H9 (cell line): ENCODE results near the gene PDCD4. TPM values are rescaled to one million over a fixed set of nuclear protein-coding genes. Genes with fewer than 3 reads are reported as not detected.

Source experiments
- DNase-seq: peaks from one replicate; pipeline ENCODE4 v3.0.0-alpha.2; 2017
- H2AFZ ChIP-seq: one replicate; pipeline ENCODE4 v1.6.1; 2013; ENCODE audit warnings: mild to moderate bottlenecking, low read length, control low read depth, moderate library complexity
- H2AK5ac ChIP-seq: 2 replicates; pipeline ENCODE4 v1.6.1; 2013; ENCODE audit warnings: low read length, control low read depth, mixed read lengths; ENCODE audit not compliant: insufficient read length
- H2BK120ac ChIP-seq: one replicate; pipeline ENCODE4 v1.6.1; 2013; ENCODE audit warnings: low read depth, mild to moderate bottlenecking, low read length, control low read depth, inconsistent platforms; ENCODE audit not compliant: poor library complexity, severe bottlenecking
- H2BK12ac ChIP-seq: 2 replicates; pipeline ENCODE4 v1.6.1; 2013; ENCODE audit warnings: low read length, control low read depth, mixed read lengths, low read depth; ENCODE audit not compliant: insufficient read length
- H2BK15ac ChIP-seq: 2 replicates; pipeline ENCODE4 v1.6.1; 2013; ENCODE audit warnings: low read depth, low read length, control low read depth
- H2BK20ac ChIP-seq: one replicate; pipeline ENCODE4 v1.6.1; 2013; ENCODE audit warnings: low read depth, mild to moderate bottlenecking, low read length, control low read depth, inconsistent platforms; ENCODE audit not compliant: poor library complexity, severe bottlenecking
- H2BK5ac ChIP-seq: 2 replicates; pipeline ENCODE4 v1.6.1; 2013; ENCODE audit warnings: low read length, control low read depth, mixed read lengths; ENCODE audit not compliant: insufficient read length
- H3K14ac ChIP-seq: 2 replicates; pipeline ENCODE4 v1.6.1; 2013; ENCODE audit warnings: low read length, control low read depth; ENCODE audit not compliant: insufficient read depth
- H3K18ac ChIP-seq: 2 replicates; pipeline ENCODE4 v1.6.1; 2013; ENCODE audit warnings: low read depth, mild to moderate bottlenecking, mixed read lengths, low read length, control low read depth; ENCODE audit not compliant: insufficient read length
- H3K23ac ChIP-seq: 2 replicates; pipeline ENCODE4 v1.6.1; 2013; ENCODE audit warnings: low read length, control low read depth, mixed read lengths, low read depth; ENCODE audit not compliant: insufficient read length
- H3K23me2 ChIP-seq: 2 replicates; pipeline ENCODE4 v1.6.1; 2013; ENCODE audit warnings: low read depth, mild to moderate bottlenecking, mixed read lengths, low read length, control low read depth; ENCODE audit not compliant: insufficient read length, poor library complexity, severe bottlenecking
- H3K27ac ChIP-seq: 2 replicates; pipeline ENCODE4 v1.5.1; 2013; ENCODE audit warnings: low read length, control low read depth, mixed read lengths, low read depth; ENCODE audit not compliant: insufficient read length
- H3K27me3 ChIP-seq: 2 replicates; pipeline ENCODE4 v1.6.1; 2013; ENCODE audit warnings: low read length, control low read depth, inconsistent platforms; ENCODE audit not compliant: insufficient read depth
- H3K4ac ChIP-seq: 2 replicates; pipeline ENCODE4 v1.6.1; 2013; ENCODE audit warnings: low read depth, mild to moderate bottlenecking, control low read depth, inconsistent platforms, low read length, moderate library complexity
- H3K4me1 ChIP-seq: 2 replicates; pipeline ENCODE4 v1.6.1; 2013; ENCODE audit warnings: low read length, control low read depth, inconsistent platforms; ENCODE audit not compliant: insufficient read depth
- H3K4me2 ChIP-seq: 2 replicates; pipeline ENCODE4 v1.6.1; 2013; ENCODE audit warnings: low read length, control low read depth, mixed read lengths; ENCODE audit not compliant: insufficient read length, insufficient read depth
- H3K56ac ChIP-seq: 2 replicates; pipeline ENCODE4 v1.6.1; 2013; ENCODE audit warnings: low read depth, mild to moderate bottlenecking, mixed read lengths, low read length, control low read depth; ENCODE audit not compliant: insufficient read length
- H3K79me1 ChIP-seq: 2 replicates; pipeline ENCODE4 v1.6.1; 2013; ENCODE audit warnings: low read depth, mild to moderate bottlenecking, moderate library complexity, low read length, control low read depth, inconsistent platforms; ENCODE audit not compliant: insufficient read depth, poor library complexity, severe bottlenecking
- H3K79me2 ChIP-seq: 2 replicates; pipeline ENCODE4 v1.6.1; 2013; ENCODE audit warnings: low read length, control low read depth, inconsistent platforms; ENCODE audit not compliant: insufficient read depth
- H3K9ac ChIP-seq: 2 replicates; pipeline ENCODE4 v1.6.1; 2013; ENCODE audit warnings: low read length, control low read depth, mixed read lengths; ENCODE audit not compliant: insufficient read length; ENCODE audit errors: extremely low read depth
- H3K9me3 ChIP-seq: one replicate; pipeline ENCODE4 v1.6.1; 2013; ENCODE audit warnings: low read depth, low read length, inconsistent platforms; ENCODE audit not compliant: control insufficient read depth
- H3T11ph ChIP-seq: one replicate; pipeline ENCODE4 v1.6.1; 2013; ENCODE audit warnings: mild to moderate bottlenecking, low read length, control low read depth, inconsistent platforms
- H4K20me1 ChIP-seq: one replicate; pipeline ENCODE4 v1.6.1; 2013; ENCODE audit not compliant: control insufficient read depth, insufficient read length, insufficient read depth
- H4K5ac ChIP-seq: 2 replicates; pipeline ENCODE4 v1.6.1; 2013; ENCODE audit warnings: low read depth, mild to moderate bottlenecking, mixed read lengths, low read length, control low read depth; ENCODE audit not compliant: insufficient read length
- H4K8ac ChIP-seq: replicated peaks from 2 replicates; pipeline ENCODE4 v1.6.1; 2013; ENCODE audit warnings: low read length, control low read depth, mixed read lengths, low read depth; ENCODE audit not compliant: insufficient read length
- H4K91ac ChIP-seq: 2 replicates; pipeline ENCODE4 v1.6.1; 2013; ENCODE audit warnings: low read depth, mild to moderate bottlenecking, moderate library complexity, mixed read lengths, low read length, control low read depth; ENCODE audit not compliant: insufficient read length
- H3K27ac Mint-ChIP-seq, 3 experiments: 2 replicates in 2 of 3; 3 replicates in 1 of 3; pipeline ENCODE4 v1.8.0; 2020 to 2021; ENCODE audit warnings: mixed read lengths in 3 of 3, mild to moderate bottlenecking in 1 of 3, moderate library complexity in 1 of 3
- H3K27me3 Mint-ChIP-seq: 2 replicates; pipeline ENCODE4 v1.8.0; 2021; ENCODE audit warnings: low read depth, mild to moderate bottlenecking, moderate library complexity, mixed read lengths
- H3K36me3 Mint-ChIP-seq, 3 experiments: 2 replicates in 2 of 3; 3 replicates in 1 of 3; pipeline ENCODE4 v1.8.0; 2020 to 2021; ENCODE audit warnings: low read depth in 3 of 3, mixed read lengths in 3 of 3; ENCODE audit not compliant: insufficient read depth in 1 of 3
- H3K4me1 Mint-ChIP-seq, 2 experiments: 2 replicates each; pipeline ENCODE4 v1.8.0; 2020; ENCODE audit warnings: mixed read lengths in 2 of 2
- H3K4me3 Mint-ChIP-seq, 2 experiments: 2 replicates in 1 of 2; 3 replicates in 1 of 2; pipeline ENCODE4 v1.8.0; 2020 to 2021; ENCODE audit warnings: mild to moderate bottlenecking in 2 of 2, mixed read lengths in 2 of 2, moderate library complexity in 1 of 2
- H3K9me3 Mint-ChIP-seq, 2 experiments: 2 replicates in 1 of 2; 3 replicates in 1 of 2; pipeline ENCODE4 v1.8.0; 2020; ENCODE audit warnings: mild to moderate bottlenecking in 2 of 2, mixed read lengths in 2 of 2, moderate library complexity in 1 of 2
- WGBS: extraction: QIAGEN DNeasy Blood & Tissue Kit; methylation state at CpG from one replicate; pipeline ENCODE4 v1.1.7; 2013; ENCODE audit warnings: missing lambda C conversion rate, low lambda C conversion rate, mixed read lengths; ENCODE audit not compliant: insufficient read length; ENCODE audit errors: extremely low coverage; 5-methylcytosine and 5-hydroxymethylcytosine counted together
- total RNA-seq: library from RNA; stranded (reverse); gene quantifications from 2 replicates; pipeline ENCODE4 v1.2.1, GENCODE V29; 2021
- TF ChIP-seq, protein P1 (sequence below): fragments of 200-600 bp; sonication (generic); conservative IDR thresholded peaks from 3 replicates; pipeline ENCODE4 v1.8.0; 2021; ENCODE audit warnings: antibody characterized with exemption, mild to moderate bottlenecking

Gene PDCD4
- total RNA-seq, 1 experiment from 2014 or later, result 29.3 TPM

DNA sequence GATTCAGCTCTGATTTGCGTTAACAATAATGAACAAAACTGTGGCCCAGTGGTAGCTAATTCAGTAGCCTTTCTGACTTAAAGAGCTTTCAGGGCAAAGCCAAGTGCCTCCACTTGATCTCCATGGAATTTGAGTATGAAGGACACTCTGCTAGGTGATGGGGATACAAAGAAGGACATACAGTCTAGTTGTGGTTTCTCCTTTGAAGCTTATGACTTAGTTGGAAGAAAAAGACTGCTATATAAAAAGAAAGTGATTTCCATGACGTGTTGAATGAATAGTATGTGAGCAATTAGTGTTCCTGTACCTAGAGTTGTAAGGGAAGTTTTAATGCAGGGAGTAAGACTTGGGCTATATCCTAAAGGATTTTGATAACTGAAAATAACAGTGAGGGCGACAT lies 8.3 kb downstream of the PDCD4 start:
- no peaks in the 10 kb centered on the region for H3K23me2 ChIP-seq
- no peaks in the 10 kb centered on the region for H3K27me3 Mint-ChIP-seq
- no peak overlapping the region for H4K91ac ChIP-seq
- TF ChIP-seq, protein P1, sequence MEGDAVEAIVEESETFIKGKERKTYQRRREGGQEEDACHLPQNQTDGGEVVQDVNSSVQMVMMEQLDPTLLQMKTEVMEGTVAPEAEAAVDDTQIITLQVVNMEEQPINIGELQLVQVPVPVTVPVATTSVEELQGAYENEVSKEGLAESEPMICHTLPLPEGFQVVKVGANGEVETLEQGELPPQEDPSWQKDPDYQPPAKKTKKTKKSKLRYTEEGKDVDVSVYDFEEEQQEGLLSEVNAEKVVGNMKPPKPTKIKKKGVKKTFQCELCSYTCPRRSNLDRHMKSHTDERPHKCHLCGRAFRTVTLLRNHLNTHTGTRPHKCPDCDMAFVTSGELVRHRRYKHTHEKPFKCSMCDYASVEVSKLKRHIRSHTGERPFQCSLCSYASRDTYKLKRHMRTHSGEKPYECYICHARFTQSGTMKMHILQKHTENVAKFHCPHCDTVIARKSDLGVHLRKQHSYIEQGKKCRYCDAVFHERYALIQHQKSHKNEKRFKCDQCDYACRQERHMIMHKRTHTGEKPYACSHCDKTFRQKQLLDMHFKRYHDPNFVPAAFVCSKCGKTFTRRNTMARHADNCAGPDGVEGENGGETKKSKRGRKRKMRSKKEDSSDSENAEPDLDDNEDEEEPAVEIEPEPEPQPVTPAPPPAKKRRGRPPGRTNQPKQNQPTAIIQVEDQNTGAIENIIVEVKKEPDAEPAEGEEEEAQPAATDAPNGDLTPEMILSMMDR, result no peak
- no peaks in the 10 kb centered on the region for H3K79me1 ChIP-seq
- H3K14ac ChIP-seq, result no peak overlapping the region
- H3K4me3 Mint-ChIP-seq, result no peak overlapping the region
- DNase-seq, result no peak
- no peak overlapping the region for H2BK5ac ChIP-seq
- H3K18ac ChIP-seq, result no peak overlapping the region
- H3K27ac Mint-ChIP-seq, result no peak overlapping the region; a peak in 1 of 7 replicates
- H3K79me2 ChIP-seq, result no peaks in the 10 kb centered on the region
- no peak overlapping the region for H3T11ph ChIP-seq
- no peak overlapping the region for H3K27ac ChIP-seq
- H3K36me3 Mint-ChIP-seq, result peaks cover 0 to 27% (median 10%) of the 10 kb centered on the region in 3 experiments; a peak in 4 of 7 replicates
- no peak overlapping the region for H3K56ac ChIP-seq
- no peaks in the 10 kb centered on the region for H3K9me3 ChIP-seq
- H4K8ac ChIP-seq, result no peak overlapping the region
- H2AK5ac ChIP-seq, result no peak overlapping the region
- H3K9me3 Mint-ChIP-seq, result no peaks in the 10 kb centered on the region
- no peak overlapping the region for H3K9ac ChIP-seq
- no peak overlapping the region for H2BK15ac ChIP-seq
- H3K27me3 ChIP-seq, result no peaks in the 10 kb centered on the region
- no peak overlapping the region for H2BK12ac ChIP-seq
- H4K20me1 ChIP-seq, result no peaks in the 10 kb centered on the region
- no peak overlapping the region for H3K4me2 ChIP-seq
- no peak overlapping the region for H3K23ac ChIP-seq
- H3K4me1 Mint-ChIP-seq, result no peaks in the 10 kb centered on the region
- WGBS, result no CpG with 5 or more reads among the region's 3 CpGs
- no peak overlapping the region for H2BK20ac ChIP-seq
- no peak overlapping the region for H3K4ac ChIP-seq
- H2BK120ac ChIP-seq, result no peak overlapping the region
- H2AFZ ChIP-seq, result no peak overlapping the region
- no peaks in the 10 kb centered on the region for H3K4me1 ChIP-seq
- no peak overlapping the region for H4K5ac ChIP-seq
